ENCODE results near the gene LSAMP.

Gene LSAMP

GRCh38 chr3:115855911-115856310 is 589.4 kb downstream of the LSAMP start:
- TF ChIP-seq CTCF (IDR thresholded peaks at IDR 0.05) = no peak

- TF ChIP-seq CTCF (IDR thresholded peaks at IDR 0.05) = no peak
These were observed 592.2 kb downstream of the LSAMP start for GRCh38 chr3:115853104-115853503.

DNA sequence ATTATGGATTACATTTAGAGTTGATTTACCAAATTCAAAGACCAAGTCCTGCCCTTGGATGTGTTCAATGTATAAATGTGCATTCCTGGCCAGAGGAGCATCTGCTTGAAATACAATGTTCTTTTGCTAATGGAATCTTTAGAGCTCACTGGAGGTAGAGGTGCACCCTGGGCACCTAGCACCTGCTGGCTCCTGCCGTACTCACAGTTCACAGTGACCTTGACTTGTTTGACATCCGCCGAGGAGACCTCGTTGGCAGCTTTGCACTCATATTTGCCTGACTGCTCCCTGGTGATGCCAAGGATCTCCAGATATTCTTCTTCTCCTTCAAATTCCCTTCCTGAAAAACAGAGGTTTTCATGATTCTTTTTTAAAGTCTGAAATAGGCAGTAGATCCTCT is 593.0 kb downstream of the LSAMP start:
- no peak for TF ChIP-seq CTCF (IDR thresholded peaks at IDR 0.05)

DNA sequence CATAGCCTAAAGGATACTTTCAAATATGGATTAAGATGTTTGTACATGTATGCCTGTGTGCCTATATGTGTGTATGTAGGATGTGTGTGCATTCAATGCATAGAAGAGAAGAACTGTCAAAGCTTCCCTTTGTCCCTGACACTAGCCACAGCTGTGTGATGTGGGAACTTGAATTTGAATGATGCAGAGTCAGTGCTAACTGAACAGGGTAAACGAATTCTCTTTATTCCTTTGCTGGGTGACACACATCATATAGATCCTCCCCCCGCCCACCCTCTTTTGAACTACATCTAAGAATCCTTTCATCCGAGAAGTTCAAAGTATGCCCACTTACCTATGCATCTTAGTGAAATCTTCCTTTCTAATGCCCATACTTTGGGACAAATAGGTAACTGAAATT is 593.7 kb downstream of the LSAMP start:
- no peak for TF ChIP-seq CTCF (IDR thresholded peaks at IDR 0.05)

- TF ChIP-seq CTCF (IDR thresholded peaks at IDR 0.05) = no peak
These were observed 596.6 kb downstream of the LSAMP start for GRCh38 chr3:115848641-115849040.

DNA sequence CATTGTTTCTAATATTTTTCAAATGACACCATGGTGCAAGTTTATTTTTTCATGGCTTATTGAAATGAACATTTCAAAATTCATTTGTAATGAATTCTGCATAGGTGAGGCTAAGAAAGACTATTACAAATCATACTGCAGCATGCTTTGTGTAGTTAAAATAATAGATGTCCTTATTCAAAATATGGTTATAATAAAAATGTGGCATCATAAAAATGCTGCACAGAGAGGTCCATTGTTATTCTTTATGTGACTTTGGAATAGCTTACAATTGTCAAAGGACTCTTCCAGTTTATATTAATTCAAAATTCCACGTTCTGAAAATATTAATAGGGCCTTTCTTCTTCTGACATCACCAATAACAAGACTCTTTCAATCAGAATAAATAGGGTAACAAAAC is 599.3 kb downstream of the LSAMP start:
- TF ChIP-seq CTCF (IDR thresholded peaks at IDR 0.05) = no peak

DNA sequence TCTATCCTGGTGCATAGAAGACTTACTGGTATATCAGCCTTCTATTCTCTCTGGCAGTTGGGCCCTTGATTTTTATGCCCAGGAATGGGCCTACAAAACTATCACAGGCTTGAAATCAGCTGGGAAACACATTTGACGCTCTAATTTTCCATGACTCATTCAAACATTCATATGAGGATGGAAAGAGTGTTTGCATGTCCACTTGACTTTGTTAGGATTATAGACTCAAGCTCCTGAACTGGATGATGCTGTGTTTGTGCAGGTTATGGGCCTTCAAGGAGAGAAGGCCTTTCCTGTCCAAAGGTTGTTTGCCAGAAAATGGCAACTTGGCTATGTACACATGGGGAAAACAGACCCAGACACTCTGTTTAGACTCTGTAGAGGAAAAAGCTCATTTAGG is 602.1 kb downstream of the LSAMP start:
- no peak for TF ChIP-seq CTCF (IDR thresholded peaks at IDR 0.05)

DNA sequence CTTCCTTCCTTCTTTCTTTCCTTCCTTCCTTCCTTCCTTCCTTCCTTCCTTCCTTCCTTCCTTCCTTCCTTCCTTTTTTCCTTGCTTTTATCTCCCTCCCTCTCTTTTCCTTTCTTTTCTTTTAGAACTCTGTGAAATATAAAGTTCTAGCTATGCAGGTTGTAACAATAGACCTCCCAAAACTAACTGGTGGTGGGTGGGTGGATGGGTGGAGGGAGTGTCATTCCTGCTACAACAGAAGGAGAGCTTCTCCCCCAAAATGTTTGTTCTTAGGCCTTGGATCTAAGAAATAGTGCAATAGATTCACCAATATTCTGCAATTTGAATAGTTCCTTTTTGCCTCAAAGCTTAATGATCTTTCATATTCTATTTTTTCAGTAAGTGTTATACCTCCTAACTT is 606.0 kb downstream of the LSAMP start:
- TF ChIP-seq CTCF (IDR thresholded peaks at IDR 0.05) = no peak

Data from LNCAP (cell line).